ENCODE results near the gene KCNQ1OT1. TPM values are rescaled to one million over a fixed set of nuclear protein-coding genes. Genes with fewer than 3 reads are reported as not detected.

Gene KCNQ1OT1
- polyA plus RNA-seq, 1 of the 3 experiments (the other 2 are of a cell fraction): 0.03 TPM

DNA sequence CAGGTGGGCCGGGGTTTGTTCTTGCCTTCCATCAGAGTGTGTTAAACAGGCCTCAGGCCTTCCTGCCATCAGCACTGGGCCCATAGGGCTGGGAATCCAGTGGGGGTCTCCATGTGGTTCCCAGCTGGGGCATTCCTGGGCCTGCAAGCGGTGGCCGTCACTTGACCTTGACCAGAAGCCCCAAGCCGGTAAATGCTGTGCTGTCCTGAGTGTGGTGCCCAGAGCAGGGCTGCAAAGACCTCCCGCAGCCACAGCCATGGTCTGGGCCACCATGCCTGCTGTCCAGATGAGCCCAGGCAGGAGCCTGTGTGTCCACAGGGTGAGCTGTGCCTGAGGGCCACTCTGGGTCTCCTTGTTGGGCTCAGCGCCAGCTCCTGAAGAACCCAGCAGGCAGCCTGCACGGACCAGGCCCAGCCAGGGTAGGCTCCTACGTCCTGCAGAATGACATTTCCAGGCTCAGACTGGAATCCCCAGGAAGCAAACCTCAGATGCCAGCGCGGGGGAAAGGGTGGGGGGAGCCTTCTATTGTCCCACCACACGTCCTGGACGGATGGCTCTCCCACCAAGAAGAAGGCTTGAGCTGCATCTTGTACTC, 117.3 kb downstream of the KCNQ1OT1 start:
- no peak overlapping the region for H3K9ac ChIP-seq
- no peaks in the 10 kb centered on the region for H3K36me3 ChIP-seq (replicated peaks in 1 of 2; ENCODE audit: control insufficient read depth in 1 of 2, insufficient read depth in 2 of 2, low read length in 1 of 2)
- H3F3A ChIP-seq (replicated peaks; ENCODE audit: insufficient read depth): no peaks in the 10 kb centered on the region
- H2AFZ ChIP-seq (ENCODE audit: low read depth): no peak overlapping the region
- H3K27me3 ChIP-seq (ENCODE audit: insufficient read depth): no peaks in the 10 kb centered on the region
- H3K9me2 ChIP-seq: no peaks in the 10 kb centered on the region
- no peaks in the 10 kb centered on the region for H3K9me3 ChIP-seq
- no peak overlapping the region for H3K4me2 ChIP-seq
- H3K4me3 ChIP-seq (ENCODE audit: low read depth in 2 of 2, low read length in 1 of 2): no peak overlapping the region
- 53% methylated on average over 5 of the region's 12 CpGs for WGBS (ENCODE audit: low lambda C conversion rate)
- POLR2A ChIA-PET: interaction anchor here (0.7 to 1.6 kb wide), 3 partner anchors 117 to 257 kb away, joined by 3 to 4 read pairs (median 3); partner anchors contain the start of gene KCNQ1OT1
- H4K20me1 ChIP-seq (ENCODE audit: insufficient read depth): no peaks in the 10 kb centered on the region
- H3K27ac ChIP-seq (ENCODE audit: low read depth in 2 of 2, low read length in 1 of 2): peak overlapping the region in 1 of 2 experiments; percentile 78; a peak in 2 of 4 replicates
- CTCF ChIA-PET: interaction anchor here (0.8 to 1.8 kb wide), 3 partner anchors 51 to 306 kb away, joined by 3 to 7 read pairs (median 4); no protein-coding TSS in a partner anchor
- H3K79me2 ChIP-seq (ENCODE audit: insufficient read depth): no peaks in the 10 kb centered on the region
- DNase-seq: peak; percentile 81
- H3K4me1 ChIP-seq (ENCODE audit: control insufficient read depth in 1 of 2, insufficient read depth in 2 of 2, low read depth in 1 of 2, low read length in 1 of 2): peaks cover 0 to 50% of the 10 kb centered on the region in 2 experiments; a peak in 1 of 4 replicates
- TF ChIP-seq RFX5 (IDR thresholded peaks at IDR 0.05; ENCODE audit: low read length) (no peak), MAX (IDR thresholded peaks at IDR 0.05; ENCODE audit: low read depth) (no peak), FOXJ3 (CRISPR knock-in tag; IDR thresholded peaks at IDR 0.05) (peak; percentile 64), RCOR1 (IDR thresholded peaks at IDR 0.05; ENCODE audit: low read length) (peak; percentile 67; the same call in 1 of the 2 replicates), SIN3A (IDR thresholded peaks at IDR 0.05; ENCODE audit: borderline replicate concordance, low read depth, low read length) (no peak), MXI1 (IDR thresholded peaks at IDR 0.05; ENCODE audit: low read depth, low read length) (no peak; the same call in 1 of the 2 replicates), POLR2AphosphoS5 (IDR thresholded peaks at IDR 0.05; ENCODE audit: low read depth, low read length) (no peak), EP300 (IDR thresholded peaks at IDR 0.05; ENCODE audit: borderline replicate concordance in 1 of 2, low read depth in 1 of 2, low read length in 1 of 2) (no peak), CHD2 (IDR thresholded peaks at IDR 0.05; ENCODE audit: low read length, partially characterized antibody) (peak; percentile 51), JUND (IDR thresholded peaks at IDR 0.05) (no peak)

GRCh38 chr11:2581931-2582350, 117.9 kb downstream of the KCNQ1OT1 start:
- H3K4me3 ChIP-seq (ENCODE audit: low read depth in 2 of 2, low read length in 1 of 2): no peak overlapping the region
- ChIA-PET POLR2A (interaction anchor here (0.7 to 1.6 kb wide), 3 partner anchors 118 to 257 kb away, joined by 3 to 4 read pairs (median 3); partner anchors contain the start of gene KCNQ1OT1), CTCF (interaction anchor here (1.1 to 1.8 kb wide), 2 partner anchors 113 to 306 kb away, joined by 3 to 7 read pairs; no protein-coding TSS in a partner anchor)
- H4K20me1 ChIP-seq (ENCODE audit: insufficient read depth): no peaks in the 10 kb centered on the region
- no peaks in the 10 kb centered on the region for H3K9me3 ChIP-seq
- no peaks in the 10 kb centered on the region for H3F3A ChIP-seq (replicated peaks; ENCODE audit: insufficient read depth)
- H3K36me3 ChIP-seq (replicated peaks in 1 of 2; ENCODE audit: control insufficient read depth in 1 of 2, insufficient read depth in 2 of 2, low read length in 1 of 2): no peaks in the 10 kb centered on the region
- H2AFZ ChIP-seq (ENCODE audit: low read depth): no peak overlapping the region
- H3K4me2 ChIP-seq: no peak overlapping the region
- H3K9ac ChIP-seq: no peak overlapping the region
- peak overlapping the region in 1 of 2 experiments; percentile 78; a peak in 2 of 4 replicates for H3K27ac ChIP-seq (ENCODE audit: low read depth in 2 of 2, low read length in 1 of 2)
- H3K27me3 ChIP-seq (ENCODE audit: insufficient read depth): no peaks in the 10 kb centered on the region
- H3K79me2 ChIP-seq (ENCODE audit: insufficient read depth): no peaks in the 10 kb centered on the region
- 85% methylated on average over 7 of the region's 23 CpGs for WGBS (ENCODE audit: low lambda C conversion rate)
- peak; percentile 49 for DNase-seq
- no peaks in the 10 kb centered on the region for H3K9me2 ChIP-seq
- H3K4me1 ChIP-seq (ENCODE audit: control insufficient read depth in 1 of 2, insufficient read depth in 2 of 2, low read depth in 1 of 2, low read length in 1 of 2): peaks cover 0 to 50% of the 10 kb centered on the region in 2 experiments; a peak in 1 of 4 replicates
- TF ChIP-seq ELF1 (IDR thresholded peaks at IDR 0.05): no peak
- no peak for TF ChIP-seq ZBTB33 (IDR thresholded peaks at IDR 0.05; ENCODE audit: borderline replicate concordance, low read depth)
- TF ChIP-seq, protein P1, sequence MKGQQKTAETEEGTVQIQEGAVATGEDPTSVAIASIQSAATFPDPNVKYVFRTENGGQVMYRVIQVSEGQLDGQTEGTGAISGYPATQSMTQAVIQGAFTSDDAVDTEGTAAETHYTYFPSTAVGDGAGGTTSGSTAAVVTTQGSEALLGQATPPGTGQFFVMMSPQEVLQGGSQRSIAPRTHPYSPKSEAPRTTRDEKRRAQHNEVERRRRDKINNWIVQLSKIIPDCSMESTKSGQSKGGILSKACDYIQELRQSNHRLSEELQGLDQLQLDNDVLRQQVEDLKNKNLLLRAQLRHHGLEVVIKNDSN (IDR thresholded peaks at IDR 0.05; ENCODE audit: borderline replicate concordance, low read depth): no peak

Data from SK-N-SH (cell line).